GM11168 (cell line): ENCODE results near the gene HBP1.
"Not testable (repeated sequence)": the region's sequence is repeated elsewhere in the genome, so short reads cannot be mapped to it uniquely, and the experiment has no call there.

Experiments used
- in situ Hi-C: fragments of 300-500 bp; cut with MboI; formaldehyde crosslinking; loops from one replicate; pipeline ENCODE4 v1.12.0; 2022; ENCODE audit warnings: low sequenced_read_pairs; ENCODE audit not compliant: unreplicated experiment

HBP1 gene

GRCh38 chr7:107213193-107213788, 44.5 kb downstream of the HBP1 start:
- in situ Hi-C loops: no loop called here

DNA sequence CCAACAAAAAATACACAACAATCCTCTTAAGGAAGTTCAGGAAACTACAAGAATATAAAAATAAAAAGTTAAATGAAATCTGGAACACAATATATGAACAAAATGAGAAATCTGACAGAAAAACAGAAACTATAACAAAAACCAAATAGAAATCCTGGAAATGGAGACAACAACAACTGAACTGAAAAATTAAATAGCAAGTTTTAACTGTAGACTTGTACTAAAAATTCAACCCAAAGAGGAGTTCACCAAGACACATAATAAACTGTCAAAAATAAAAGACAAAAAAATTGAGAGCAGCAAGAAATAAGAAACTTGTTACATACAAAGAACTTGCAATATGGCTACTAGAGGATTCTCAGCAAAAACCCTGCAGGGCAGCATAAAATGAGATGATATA, 45.1 kb downstream of the HBP1 start:
- in situ Hi-C loops: no loop called here

- in situ Hi-C loops: no loop called here
Observed at GRCh38 chr7:107219563-107220244, 50.9 kb downstream of the HBP1 start.

GRCh38 chr7:107220356-107220755, 51.6 kb downstream of the HBP1 start:
- in situ Hi-C loops: no loop called here

GRCh38 chr7:107220806-107221205, 52.0 kb downstream of the HBP1 start:
- in situ Hi-C loops: not testable (repeated sequence)

DNA sequence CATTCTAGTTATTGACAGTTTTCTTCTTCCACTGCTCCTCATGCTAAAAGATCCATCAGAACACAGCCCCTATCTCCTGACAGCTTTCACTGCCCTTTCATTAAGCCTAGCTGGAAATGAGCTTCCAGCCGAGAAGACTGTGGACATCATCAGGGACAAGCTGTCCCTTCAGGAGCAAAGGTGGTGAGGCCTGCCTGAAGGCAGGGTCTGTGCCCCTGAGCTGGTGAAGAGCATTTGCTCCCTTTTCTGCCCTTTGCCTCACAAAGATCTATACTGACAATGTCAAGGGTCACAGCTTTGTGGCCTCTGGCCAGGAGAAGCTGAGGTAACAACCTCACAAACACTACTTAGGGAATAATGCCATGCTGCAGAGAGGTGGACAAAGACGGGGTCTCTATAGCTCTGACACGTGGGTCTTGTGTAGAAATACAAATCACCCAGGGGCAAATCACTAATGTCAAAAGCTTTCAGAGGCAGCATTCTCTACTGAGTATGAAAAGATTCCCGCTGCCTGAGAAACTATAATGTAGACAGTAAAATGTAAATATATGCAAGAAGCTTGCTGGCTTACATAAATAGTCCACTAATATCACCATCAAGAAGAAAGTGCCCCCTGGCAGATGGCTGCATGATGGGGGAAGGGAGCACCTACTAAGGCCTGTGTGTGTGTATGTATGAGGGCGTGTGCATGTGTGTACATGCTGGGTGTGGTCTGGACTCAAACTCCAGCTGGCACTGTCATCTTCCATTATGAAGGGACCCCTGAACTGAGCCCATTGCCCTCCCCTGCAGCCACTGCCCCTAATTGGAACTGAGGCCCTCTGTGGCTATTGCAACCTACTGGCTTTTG, 55.8 kb downstream of the HBP1 start:
- in situ Hi-C loops: no loop called here

GRCh38 chr7:107228291-107228690, 59.5 kb downstream of the HBP1 start:
- in situ Hi-C loops: no loop called here

DNA sequence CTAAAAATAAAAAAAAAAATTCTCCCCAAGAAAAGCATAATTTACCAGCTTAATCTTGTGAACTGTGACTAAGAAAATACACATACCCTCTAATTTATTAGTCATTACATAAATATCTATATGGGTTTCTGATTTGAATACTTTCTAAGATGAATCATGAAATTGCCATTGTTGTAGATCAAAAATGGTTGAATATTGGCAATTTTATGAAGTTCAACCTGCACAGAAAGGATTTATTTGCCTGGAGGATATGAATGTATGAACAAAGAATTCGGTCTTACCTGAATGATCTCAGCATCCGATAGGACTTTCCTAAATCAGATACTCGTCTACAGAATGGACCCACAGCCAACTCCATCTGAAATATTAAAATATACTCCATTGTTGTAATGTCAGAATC, 61.5 kb downstream of the HBP1 start:
- in situ Hi-C loops: no loop called here

DNA sequence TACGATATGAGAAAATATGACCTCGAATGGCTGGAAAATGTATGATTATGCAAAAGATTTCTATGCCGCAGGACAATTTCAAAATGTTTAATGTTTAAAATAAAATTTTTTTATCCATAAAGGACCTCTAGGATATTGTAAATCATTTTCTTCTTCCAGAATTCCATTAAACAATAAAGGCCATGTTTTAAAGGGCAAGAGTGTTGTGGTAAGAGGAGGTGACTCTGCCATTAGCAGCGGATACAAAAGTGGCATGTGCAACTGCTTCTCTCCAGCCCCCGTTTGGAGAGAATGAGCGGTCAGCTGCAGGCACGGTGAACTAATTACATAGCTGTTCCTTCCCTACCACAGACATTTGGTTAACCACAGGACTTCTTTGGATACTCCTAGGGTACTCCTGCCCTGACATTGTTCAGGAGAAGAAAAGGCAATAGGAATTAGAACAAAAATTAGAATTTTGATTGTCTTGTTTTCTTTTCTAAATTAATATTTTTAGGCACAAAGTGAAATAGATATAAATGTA, 63.8 kb downstream of the HBP1 start:
- in situ Hi-C loops: no loop called here

DNA sequence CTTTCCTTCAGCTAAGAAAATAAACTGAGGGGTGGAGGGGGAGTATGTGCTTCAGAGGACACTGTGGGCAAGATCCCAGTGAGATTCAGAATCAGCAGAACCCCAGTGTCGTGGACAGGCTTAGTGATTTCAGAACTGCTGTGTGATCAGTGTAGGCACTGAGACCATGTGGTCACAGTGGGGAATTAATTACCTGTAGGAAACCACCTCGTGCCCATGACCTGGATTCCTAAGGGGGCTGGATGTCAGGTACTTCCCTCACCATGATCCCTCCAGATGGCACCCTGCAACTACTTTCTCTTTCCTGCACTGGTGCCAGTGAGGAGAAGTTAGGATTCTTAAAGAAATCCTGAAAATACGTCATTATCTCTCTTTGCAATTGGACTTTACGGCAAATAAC, 64.4 kb downstream of the HBP1 start:
- in situ Hi-C loops: no loop called here

DNA sequence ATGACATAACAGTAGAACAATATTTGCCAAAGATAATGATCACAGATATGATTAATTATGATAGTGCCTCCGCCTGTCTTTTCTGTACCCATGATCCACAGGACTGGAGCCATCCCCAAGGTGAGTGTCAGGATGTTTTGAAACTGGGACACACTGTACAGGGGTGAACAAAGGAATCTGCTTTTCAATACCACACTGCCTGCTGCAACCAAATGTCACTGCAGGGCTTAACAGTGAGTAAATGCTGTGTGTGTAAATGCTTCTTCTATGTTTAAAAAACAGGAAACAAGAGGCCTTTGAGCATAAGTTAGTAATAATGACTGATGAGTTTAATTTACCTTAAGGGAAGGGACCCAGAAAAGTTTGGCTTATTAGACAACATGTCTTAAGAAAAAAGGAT, 65.2 kb downstream of the HBP1 start:
- in situ Hi-C loops: no loop called here

GRCh38 chr7:107234436-107234835, 65.6 kb downstream of the HBP1 start:
- in situ Hi-C loops: no loop called here

DNA sequence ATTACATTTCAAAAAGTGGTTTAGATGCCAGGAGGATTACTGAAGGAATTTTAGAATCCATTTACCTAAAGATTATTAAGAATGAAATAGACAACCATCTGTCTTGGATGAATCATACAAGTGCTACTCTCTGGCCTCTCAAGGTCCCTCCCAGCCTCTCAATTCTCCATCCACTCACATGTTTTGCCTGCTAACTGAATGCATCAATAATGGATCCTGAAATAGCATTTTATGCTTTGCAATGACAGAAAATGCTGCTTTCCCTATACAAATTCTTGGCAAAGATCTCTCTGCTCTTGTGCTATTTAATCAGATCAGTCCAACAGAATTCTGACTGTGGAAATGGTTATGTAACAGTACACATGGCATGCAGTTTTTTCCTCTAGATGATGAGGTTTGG, 68.1 kb downstream of the HBP1 start:
- in situ Hi-C loops: no loop called here

DNA sequence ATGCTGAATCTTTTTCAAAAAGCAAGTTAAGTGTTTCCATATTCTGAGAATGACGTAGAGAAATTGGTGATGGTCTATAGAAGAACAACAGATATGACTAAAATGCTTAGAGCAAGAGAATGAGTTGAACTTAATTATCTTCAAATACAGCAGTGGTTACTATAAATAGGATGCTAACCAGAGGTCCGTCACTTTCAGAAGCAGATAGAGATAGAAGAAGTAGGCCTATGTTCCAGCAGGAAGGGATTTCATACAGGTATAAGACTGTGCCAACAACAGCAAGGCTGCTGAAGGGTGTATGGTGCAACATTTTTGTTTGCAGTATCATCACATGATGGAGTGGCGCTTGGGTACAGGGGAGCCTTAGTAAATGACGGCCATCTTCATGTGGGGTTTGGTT, 68.6 kb downstream of the HBP1 start:
- in situ Hi-C loops: no loop called here

GRCh38 chr7:107242267-107242666, 73.5 kb downstream of the HBP1 start:
- in situ Hi-C loops: no loop called here

DNA sequence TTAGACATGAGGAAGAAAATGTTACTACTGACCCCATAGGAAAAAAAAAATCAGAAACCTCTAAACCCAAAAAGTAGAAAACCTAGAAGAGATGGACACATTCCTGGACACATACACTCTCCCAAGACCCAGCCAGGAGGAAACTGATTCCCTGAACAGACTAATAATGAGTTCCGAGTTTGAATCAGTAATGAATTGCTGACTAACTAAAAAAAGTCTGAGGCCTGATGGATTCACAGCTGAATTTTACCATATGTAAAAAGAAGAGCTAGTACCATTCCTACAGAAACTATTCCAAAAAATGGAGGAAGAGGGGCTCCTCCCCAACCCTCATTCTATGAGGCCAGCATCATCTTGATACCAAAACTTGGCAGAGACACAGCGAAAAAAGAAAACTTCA, 75.8 kb downstream of the HBP1 start:
- in situ Hi-C loops: no loop called here

DNA sequence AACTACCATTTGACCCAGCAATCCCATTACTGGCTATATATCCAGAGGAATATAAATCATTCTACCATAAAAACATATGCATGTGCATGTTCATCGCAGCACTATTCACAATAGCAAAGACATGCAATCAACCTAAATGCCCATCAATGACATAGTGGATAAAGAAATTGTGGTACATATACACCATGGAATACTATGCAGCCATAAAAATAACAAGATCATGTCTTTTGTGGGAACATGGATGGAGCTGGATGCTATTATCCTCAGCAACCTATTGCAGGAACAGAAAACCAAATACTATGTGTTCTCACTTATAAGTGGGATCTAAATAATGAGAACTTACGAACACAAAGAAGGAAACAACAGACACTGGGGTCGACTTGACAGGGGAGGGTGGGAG, 78.0 kb downstream of the HBP1 start:
- in situ Hi-C loops: not testable (repeated sequence)

GRCh38 chr7:107248551-107249316, 79.9 kb downstream of the HBP1 start:
- in situ Hi-C loops: no loop called here

DNA sequence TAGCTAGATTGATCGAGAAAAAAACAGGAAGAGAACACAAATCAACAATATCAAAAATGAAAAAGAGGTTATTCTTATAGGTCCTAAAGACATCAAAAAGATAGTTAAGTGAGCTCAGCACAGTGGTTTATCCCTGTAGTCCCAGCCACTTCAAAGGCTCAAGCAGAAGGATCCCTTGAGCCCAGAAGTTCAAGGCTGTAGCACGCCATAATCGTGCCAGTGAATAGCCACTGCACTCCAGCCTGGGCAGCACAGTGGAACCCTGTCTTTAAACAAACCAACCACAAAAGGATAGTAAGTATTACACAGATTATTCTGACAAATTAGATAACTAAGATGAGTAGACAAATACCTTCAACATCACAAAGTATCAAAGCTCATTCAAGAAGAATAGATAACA, 83.2 kb downstream of the HBP1 start:
- in situ Hi-C loops: no loop called here
